GM19372 (cell line): ENCODE results near the gene BPNT1.
"Not testable (repeated sequence)": the region's sequence is repeated elsewhere in the genome, so short reads cannot be mapped to it uniquely, and the experiment has no call there.

ENCODE experiments used
- ATAC-seq: cut with Tn5 transposase; IDR thresholded peaks from one replicate; pipeline ENCODE4 v1.9.1; 2021; ENCODE audit warnings: mild to moderate bottlenecking, low read depth, moderate library complexity; ENCODE audit not compliant: unreplicated experiment

BPNT1 gene, protein sequence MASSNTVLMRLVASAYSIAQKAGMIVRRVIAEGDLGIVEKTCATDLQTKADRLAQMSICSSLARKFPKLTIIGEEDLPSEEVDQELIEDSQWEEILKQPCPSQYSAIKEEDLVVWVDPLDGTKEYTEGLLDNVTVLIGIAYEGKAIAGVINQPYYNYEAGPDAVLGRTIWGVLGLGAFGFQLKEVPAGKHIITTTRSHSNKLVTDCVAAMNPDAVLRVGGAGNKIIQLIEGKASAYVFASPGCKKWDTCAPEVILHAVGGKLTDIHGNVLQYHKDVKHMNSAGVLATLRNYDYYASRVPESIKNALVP

DNA sequence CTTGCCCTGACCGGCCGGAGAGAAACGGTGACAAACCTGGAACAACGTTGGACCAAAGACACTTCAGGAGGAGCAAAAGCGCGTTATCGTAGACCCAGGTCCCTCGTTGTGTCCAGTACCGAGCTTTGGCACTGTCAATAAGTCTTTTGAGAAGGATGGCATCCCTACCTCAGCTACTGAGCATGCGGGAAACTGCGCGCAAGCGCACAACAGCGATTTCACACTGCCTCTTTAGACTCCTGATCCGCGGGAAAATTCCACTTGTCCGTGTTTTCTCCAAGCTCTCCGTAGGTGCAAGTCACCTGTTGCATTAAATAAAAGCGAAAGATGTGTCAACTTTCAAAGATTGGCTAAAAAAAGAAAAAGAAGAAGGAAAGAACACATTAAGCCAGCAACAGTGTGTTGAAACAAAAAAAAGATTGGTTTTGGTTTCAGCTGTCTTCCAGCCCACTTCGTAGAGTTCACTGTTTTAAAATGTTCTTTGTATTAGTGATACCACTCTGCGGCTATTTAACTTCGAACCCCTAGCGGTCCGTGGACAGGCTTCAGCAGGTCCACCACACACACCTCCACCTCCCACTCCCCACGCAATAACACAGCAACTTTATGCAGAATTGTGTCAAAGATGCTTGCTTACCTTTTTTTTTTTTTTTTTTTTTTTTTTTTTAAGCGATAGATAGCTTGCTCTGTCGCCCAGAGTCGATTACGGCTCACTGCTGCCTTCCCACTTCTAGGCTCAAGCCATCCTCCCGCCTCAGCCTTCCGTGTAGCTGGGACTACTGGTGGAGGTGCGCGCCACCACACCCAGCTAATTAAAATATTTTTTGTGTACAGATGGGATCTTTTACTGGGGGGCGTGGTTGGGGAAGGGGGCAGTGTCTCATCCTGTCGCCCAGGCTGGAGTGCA is at the start of gene BPNT1:
Gene BPNT1, minus strand, starts transcription at position 139 of the 907 bp plus-strand sequence. CDS start 9,942 bp downstream, outside the sequence.
- ATAC-seq: peak; percentile 60

DNA sequence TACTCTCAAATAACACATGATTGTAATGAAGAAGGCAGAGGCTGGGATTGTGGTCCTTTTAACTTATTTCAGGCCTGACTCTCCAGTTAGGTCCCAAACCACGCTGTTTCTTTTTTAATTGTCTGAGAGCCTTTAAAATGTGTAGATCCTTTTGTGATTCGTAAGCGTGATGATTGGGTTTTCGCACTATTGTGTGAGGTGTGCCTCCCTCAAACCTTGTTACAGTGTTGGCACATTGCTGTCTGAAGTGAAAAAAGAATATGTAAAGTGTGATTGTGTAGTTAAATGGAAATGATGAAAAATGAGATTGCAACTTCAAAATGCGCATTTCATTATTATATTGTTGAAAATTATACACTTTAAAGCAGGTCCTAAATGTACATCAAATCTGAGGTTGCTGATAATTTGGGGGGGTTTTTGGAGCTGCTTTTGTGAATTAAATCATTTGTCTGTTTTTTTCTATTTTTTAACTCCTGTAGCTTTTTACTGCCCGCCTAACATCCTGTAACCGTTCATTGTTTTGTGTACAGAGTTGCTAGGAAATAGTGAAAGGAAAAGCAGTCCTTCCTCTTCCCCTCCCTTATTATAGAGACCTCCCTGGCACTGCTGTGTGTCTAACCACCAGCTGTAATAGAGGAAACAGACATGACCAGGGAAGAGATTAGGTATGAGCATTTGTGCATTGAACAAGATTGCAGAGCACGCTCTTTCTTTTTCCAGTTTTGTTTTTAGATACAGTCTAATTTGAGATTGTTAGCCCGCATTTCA is 47.6 kb upstream of the BPNT1 start:
- no peak for ATAC-seq

DNA sequence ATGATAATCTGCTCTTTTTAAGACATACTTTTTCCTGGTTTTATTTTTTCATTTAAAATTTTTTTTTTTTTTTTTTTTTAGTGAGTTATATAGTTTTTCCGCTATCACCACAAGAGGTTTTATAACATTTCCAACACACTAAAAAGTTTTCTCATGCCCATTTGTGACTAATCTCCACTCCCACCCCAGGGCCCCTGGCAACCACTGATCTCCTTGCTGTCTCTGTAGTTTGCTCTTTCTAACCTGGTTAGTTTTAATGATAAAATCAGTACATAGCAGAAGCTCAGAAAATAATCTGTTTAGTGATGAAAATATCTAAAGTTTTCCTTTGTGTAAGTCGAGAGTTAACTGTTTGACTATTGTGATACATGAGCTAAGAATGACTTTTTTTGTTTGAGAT is 46.2 kb upstream of the BPNT1 start:
- ATAC-seq: no peak

DNA sequence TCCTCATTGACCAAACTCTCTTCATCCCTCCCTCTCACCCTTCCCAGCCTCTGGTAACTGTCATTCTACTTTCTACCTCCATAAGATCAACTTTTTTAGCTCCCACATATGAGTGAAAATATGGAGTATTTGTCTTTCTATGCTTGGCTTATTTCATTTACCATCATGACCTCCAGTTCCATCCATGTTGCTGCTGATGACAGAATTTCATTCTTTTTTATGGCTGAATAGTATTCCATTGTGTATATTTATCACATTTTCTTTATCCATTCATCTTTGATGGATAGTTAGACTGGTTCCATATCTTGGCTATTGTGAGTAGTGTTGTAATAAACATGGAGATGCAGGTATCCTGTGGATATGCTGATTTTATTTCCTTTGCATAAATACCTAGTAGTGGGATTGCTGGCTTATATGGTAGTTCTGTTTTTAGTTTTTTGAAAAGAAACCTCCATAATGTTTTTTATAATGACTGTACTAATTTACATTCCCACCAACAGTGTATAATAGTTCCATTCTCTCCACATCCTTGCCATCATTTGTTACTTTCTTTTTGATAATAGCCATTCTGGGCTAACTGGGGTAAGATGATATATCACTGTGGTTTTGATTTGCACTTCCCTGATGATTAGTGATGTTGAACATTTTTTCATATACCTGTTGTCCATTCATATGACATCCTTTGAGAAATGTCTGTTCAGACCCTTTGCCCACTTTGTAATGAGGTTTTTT is 40.1 kb upstream of the BPNT1 start:
- no peak for ATAC-seq

DNA sequence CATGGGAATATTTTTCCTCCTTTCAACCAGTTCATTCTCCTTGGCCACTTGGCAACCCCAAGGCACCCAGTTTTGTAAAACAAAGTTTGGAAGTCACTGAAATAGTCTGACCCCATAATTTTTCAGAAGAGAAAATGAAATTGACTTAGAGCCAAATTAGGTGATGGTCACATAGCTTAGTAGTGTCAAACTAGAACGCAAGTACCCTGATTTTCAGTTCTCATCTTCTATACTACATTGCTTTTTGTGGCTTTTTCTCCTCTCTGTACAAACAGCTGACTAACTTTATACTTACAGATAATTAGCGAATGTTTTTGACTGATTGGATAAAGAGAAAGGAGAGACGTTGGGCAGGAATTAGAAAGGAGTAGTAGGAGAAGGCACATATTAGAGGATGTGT is 37.5 kb upstream of the BPNT1 start:
- ATAC-seq: no peak

DNA sequence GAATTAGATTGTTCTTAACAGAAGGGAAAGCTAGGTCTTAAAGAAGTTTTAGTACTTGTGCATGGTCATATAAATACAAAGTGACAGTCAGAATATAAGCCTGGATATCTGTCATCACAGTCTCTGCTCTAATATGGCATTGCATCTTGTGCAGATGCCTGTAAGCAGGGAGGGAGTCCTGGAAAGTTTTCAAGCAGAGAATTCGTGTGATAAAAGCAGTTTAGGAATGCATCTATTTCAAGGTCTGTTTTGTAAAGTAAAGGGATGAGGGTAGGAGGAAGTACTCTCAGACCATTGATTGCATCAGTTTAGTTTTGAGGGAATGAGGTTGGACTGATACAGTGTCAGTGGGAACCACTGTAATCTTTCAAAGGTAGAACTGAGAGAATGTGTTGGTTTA is 35.0 kb upstream of the BPNT1 start:
- ATAC-seq: no peak

DNA sequence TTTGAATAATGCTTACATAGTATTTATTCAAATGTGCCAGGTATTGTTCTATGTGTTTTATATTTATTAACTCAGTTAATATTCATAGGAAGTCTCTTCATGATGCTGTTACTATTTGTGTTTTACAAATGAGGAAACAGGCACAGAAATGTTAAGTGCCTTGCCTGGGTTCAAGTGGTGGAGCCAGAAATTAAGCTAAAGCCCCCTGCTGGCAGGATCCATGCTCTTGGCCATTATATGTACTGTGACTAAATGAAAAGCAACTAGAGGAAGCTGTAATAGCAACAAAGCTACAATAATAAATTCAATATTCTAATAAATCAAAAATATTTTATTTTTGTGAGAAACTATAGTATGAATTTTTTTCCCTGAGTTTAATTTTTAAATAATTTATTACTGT is 34.3 kb upstream of the BPNT1 start:
- no peak for ATAC-seq

DNA sequence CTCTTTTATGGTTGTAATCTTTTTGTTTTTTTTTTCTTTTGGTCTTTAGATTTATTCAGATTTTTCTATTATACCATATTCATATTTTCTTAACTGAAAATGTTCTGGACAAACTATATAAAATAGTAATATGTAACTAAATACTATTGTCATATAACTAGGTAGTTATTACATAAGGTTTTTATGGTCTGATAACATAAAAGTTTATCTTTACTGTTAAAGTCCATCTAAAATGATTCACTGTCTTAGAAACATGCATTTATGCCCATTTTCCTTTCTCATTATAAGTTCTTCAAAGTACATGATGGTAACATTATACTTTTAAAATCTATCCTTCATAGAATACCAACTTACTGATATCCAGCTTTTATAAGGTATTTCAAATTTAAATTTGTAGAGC is 33.5 kb upstream of the BPNT1 start:
- ATAC-seq: no peak

DNA sequence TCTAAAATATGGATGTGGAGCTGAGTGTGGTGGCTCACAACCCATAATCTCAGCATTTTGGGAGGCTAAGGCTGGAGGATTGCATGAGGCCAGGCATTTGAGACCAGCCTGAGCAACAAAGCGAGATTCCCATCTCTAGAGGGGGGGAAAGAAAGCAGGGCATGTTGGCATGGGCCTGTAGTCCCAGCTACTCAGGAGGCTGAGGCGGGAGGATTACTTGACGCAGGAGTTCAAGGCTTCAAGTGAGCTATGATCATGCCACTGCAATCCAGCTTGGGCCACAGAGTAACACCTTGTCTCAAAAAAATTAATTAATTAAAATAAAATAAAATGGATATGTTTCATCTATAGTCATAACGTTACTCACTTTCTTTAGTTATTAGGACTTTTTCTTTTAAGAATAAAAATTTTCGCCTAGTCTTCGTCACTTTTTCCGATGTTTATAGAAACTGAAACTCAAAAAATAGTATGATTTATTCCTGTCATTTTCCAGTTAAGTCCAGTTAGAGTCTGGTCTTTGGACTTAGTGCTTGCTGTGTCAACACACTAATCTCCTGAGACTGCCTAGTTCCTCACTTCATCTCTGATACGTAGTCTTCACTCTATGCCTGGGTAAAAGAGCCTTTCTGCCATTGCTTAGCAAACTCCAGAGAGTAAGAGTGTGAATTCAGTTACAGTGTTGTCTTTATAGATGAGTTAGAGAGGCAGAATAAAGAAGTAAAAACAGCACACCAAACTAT is 32.4 kb upstream of the BPNT1 start:
- ATAC-seq: no peak

DNA sequence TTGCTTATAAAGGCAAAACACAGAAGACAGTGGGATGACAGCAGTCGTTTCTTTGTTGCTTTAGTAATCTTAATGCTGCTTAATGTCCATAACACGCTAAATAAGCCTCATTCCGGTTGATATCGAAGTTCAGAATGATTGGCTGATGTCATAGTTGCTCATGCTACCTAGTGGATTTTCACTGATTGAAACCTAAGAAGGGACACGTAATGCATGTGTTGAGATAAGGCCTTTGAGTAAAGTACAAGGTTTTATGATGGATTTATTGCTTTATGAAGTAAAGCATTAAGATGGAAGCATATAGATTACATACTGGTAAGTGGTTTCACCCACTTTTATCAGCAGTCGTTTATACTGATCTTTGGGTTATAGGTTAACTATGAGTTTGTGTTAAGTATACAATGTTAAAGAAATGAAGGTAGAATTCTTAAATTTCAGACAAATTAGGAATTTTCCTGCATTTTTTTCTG is 29.5 kb upstream of the BPNT1 start:
- no peak for ATAC-seq

DNA sequence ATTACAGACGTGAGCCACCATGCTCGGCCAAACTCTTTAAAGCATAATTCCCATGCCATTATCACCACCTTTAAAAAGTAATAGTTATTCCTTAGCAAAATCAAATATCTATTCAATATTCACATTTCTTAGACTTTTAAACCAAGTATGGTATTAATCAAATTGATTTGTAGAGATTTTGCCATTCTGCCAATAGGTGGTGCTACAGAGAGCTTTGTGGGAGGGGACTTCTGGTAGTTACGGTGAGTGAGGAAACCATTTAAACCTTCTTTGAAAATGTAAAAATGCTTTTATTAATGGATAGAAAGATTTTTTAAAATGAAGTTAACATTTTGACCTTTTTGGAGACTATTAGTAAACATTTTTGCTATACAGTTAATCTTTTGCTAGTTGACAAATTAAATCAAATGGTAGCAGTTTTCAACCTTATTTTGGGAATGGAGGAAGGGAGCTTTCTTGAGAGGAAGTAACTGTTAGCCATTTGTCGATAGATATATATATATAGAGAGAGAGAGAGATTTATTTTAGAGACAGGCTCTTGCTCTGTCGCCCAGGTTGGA is 23.6 kb upstream of the BPNT1 start:
- no peak for ATAC-seq

DNA sequence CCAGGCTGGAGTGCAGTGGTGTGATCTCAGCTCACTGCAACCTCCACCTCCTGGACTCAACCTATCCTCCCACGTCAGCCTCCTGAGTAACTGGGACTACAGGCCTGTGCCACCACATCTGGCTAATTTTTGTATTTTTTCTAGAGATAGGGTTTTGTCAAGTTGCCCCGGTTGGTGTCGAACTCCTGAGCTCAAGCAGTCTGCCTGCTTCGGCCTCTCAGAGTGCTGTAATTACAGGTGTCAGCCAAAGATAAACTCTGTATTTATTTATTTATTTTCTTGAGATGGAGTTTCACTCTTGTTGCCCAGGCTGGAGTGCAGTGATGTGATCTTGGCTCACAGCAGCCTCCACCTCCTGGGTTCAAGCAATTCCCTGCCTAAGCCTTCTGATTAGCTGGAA is 23.0 kb upstream of the BPNT1 start:
- ATAC-seq: not testable (repeated sequence)

DNA sequence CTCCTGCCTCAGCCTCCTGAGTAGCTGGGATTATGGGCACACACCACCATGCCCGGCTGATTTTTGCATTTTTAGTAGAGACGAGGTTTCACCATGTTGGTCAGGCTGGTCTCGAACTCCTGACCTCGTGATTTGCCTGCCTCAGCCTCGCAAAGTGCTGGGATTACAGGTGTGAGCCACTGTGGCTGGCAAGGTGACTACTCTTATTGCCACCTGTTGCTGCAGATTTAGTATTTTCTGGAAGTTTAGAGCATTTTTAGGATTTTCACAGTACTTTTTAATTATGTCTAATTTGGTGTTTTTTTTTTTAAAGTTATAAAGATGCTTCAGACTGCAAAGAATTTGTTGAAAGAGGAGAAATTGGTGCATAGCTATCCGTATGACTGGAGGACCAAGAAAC is 20.9 kb upstream of the BPNT1 start:
- ATAC-seq: not testable (repeated sequence)

DNA sequence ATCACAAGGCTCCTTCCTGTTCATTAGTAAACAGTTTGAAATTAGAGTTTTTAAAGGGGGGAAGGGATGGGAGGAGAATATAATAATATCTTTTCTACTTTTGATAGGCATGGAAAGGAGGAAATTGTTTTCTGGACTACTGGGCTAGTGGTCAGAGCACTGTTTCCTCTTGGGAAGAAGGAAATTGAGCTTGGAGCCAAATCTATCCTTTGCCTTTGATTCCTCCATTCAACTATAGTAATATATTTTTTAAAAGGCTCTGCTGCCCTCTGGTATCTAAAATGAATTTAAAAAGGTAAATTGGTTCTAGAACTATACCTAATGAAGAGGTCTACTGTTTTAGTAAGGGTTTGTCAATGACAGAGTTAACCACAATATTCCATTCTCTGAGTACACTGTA is 10.2 kb upstream of the BPNT1 start:
- no peak for ATAC-seq

DNA sequence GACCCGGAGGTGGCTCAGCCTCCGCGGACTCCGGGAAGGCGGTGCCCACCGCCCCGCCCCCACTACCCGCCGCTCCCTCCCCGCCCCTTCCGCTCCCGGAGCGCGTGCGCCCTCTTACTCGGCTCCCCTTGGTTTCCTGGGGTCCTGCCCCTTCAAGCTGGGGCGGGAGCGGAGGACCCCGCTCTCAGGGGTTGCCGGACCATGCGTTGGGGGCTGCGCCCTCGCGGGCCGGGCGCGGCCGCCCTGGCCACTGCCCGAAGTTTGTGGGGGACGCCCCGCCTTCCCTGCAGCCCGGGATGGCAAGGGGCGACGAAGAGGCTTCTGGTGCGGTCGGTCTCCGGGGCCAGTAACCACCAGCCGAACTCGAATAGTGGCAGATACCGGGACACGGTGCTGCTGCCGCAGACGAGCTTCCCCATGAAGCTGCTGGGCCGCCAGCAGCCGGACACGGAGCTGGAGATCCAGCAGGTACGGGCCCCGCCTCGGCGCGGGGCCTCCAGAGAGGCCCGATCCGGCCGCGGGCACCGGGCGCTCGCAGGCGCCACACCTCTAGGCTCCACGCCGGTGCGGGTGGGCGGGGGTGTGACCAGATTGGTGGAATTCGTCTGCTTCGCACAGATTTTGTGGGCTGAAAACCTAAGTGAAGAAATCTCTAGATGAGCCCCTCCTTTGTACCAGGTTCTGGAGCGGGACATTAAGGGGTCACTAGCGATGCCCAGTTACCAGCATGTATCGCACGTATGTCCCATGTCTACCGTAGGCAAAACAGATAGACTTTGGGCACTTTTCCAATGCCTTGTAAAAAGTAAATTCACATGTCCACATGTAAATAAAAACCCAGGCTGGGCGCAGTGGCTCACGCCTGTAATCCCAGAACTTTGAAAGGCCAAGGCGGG is 4.7 kb upstream of the BPNT1 start, which contains the start of gene IARS2:
Gene IARS2, plus strand, starts transcription at position 117 of the 896 bp plus-strand sequence. Its CDS starts 85 bp downstream, at position 202.
- peak; percentile 58 for ATAC-seq

DNA sequence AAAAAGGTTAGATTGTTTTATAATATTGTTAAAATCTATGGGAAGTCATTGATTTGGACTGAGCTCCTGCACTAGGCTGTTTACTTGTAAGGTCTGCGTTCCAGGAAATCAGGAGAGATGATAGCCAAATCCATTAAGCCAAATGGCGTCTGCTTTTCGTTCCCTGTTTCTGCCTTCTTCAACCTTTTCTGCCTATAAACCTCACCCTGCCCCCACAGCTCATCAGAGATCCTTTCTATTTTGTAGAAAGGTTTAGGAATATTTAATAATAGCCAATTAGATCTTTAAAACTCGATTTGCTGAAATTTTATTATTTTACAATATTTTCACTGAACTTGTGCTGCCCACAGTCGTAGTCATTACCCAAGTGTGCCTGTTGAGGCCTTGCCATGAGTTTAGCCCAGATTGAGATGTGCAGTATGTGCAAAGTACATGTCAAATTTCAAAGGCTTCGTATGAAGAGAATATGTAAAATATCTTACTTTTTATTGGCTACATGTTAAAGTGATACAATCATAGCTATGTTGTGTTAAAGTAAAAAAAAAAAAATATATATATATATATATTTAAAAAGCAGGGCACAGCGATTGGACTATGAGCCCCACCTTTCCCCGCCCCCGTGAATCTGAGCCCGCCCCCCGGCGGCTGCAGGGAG is 3.9 kb upstream of the BPNT1 start:
- ATAC-seq: peak; percentile 2

DNA sequence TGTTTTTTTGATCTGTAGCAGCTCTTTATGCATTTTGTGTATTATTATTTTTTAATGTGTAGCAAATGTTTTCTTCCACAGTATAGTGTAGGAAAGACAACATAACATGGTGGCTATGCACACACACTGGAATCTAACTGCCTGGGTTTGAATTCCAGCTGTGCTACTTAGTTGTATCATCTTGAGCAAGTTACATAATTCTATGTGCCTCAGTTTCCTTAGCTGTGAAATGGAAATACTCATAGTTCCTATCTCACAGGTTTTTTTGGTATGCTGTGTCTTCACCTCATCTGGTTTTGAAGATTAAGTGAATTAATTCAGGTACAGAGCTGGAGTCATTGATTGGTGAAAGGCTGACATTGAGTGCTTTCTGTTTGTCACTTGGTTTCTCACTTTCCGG is 3.1 kb upstream of the BPNT1 start:
- ATAC-seq: no peak

DNA sequence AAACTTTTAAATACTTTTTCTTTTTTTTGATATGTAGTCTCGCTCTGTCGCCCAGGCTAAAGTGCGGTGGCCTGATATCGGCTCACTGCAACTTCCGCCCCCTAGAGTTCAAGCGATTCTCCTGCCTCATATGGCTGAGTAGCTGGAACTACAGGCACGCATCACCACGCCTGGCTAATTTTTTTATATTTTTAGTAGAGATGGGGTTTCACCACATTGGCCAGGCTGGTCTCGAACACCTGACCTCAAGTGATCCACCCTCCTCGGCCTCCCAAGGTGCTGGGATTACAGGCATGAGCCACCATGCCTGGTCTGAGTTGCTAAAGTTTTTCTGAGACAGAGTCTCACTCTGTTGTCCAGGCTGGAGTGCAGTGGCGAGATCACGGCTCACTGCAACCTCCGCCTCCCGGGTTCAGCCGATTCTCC is 3.3 kb downstream of the BPNT1 start:
- peak; percentile 46 for ATAC-seq
